NCI-H187 (cell line): ENCODE results near the gene TBX20.
"Not testable (repeated sequence)": the region's sequence is repeated elsewhere in the genome, so short reads cannot be mapped to it uniquely, and the experiment has no call there.

Experiments used
- DNase-seq, 2 experiments: peaks; one replicate each; lab custom pipeline; 2025; lab: John Stamatoyannopoulos, UW

Gene TBX20

DNA sequence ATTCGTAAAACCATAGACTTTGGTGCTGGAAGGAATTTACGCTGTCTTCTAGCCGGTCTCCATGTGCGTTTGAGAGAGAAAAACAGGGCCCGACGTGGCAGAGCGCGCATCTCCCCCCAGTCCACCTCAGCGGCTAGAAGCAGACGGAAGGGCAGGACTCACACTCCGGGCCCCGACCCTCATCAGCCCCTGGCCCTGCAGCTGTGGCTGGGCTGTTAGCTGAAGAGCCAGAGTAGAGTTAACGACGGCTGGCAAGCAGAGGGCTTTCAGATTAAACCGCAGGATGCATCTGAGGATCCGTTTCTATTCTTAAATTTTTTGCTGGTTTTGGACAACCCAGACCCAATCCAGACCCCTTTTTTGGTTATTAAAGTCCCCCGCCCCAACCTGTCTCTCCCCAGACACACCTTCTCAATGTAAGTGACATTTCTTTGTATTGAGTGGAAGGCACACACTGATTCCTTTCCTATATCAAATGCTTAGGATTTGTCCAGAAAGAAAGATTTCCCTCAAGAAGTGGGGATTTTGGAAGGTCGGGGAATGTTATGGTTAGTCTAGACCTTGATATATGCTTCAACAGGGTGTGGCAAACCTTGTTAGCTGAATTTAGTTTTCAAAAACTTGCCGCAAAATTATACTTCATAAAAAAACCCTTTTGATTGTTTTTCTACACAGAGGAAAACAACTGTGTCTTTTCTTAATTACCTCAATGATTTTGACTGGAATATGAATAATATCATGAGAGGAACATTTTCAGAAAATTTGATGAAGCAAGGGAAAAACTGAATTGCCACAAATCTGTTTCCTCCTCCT is 1.7 kb upstream of the TBX20 start:
- no peak for DNase-seq

GRCh38 chr7:35254496-35255442 is 869 bp upstream of the TBX20 start:
- DNase-seq = no peak

GRCh38 chr7:35253460-35253709 is 515 bp downstream of the TBX20 start:
- no peak for DNase-seq

- DNase-seq = no peak
Measured at GRCh38 chr7:35252612-35253459, 1.1 kb downstream of the TBX20 start.

GRCh38 chr7:35251606-35252310 is 2.1 kb downstream of the TBX20 start:
- DNase-seq = no peak

DNA sequence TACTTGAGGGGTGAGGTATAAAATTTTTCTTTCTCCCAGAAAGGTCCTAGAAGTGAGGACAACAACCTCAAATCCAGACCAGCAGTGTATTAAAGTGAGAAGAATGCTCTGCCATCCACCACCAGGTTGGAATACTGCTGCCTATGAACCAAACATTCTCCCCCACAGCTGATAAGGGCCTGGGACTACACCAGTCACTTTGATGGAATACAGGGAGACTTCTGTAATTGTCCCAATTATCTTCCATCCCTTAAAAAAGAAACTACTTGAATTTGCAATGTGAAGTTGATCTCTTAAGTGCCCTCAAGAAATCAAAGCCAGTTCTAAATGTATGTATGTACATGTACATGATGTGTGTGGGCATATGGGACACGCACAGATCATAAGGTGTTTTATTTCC is 3.0 kb downstream of the TBX20 start:
- no peak for DNase-seq

DNA sequence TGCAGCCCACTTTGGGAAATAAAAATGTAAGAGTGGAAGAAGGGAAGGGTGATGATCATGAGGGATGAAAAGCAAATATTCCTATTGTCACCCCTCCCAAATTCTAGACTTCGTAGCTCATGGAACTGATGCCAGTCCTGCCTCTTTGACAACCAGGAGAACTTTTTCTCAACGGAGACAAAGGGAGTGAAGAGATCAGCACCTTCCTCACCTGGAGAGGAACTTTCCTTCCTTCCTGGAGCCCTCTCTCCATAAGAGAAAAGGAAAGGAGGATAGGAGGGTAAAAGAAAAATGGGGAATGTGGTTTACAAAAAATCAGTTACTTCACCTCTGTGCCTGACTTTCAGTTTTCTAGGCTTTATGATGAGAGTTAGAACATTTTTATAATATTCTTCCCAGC is 3.4 kb downstream of the TBX20 start:
- no peak for DNase-seq

DNA sequence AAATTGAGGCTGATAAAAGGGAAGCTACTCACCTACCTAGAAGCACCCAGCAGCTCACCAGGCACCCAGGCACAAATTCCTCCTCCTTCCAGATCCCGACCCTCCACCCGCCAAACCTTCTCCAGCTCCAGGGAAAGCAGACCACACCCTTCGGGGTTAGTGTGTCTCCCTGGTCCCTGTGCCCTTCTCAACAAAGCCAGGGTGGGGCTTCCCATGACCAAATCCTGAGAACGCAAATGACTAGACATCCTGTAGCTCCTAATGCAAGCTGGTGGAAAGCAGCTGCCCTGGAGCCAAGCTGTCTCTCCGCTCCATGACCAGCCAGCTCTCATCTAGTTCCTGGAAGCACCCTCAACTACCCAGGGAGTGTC is 4.4 kb downstream of the TBX20 start:
- DNase-seq = no peak

DNA sequence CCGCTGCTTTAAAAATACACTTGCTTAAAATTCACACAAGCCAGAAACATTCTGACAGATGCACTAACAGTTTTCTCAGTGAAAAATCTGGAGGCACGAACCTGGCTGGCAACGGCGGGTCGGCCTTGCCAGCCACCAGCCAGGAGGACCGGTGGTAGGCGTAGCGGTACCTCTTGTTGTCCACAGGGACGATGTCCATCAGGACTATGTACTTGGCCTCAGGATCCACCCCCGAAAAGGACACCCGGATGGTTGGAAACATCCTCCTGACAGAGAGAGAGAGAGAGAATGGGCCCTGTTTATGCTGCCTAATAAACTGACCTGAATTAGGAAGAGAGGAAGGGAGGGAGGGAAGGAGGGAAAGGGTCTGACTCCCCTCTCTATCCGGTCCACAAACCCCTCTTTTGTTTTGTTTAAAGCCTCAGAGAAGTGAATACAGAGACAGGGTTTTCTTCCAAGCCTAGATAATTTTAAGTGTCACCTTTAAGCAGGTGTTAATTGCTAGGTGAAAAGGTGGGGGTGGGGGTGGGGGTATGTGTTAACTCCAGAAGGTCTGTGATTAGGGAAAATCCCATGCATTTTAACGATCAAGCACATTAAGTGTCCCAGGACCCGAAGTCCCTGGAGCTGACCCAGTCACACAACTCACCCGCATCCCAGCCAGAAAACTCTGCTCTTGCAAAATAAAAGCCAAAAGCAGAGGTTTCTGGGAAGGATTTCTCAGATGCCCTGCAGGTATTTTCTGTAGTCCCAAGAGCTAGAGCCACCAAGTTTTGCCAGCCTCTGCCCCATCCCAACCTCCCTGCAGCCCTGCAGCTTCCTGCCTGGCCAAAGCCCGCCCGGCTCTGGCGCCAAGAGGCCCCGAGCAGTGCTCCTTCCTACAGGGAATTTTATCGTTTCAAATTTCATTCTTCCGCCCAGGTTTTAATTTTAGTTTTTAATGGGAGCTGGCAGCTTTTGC is 5.0 kb downstream of the TBX20 start:
- no peak for DNase-seq

GRCh38 chr7:35246819-35247218 is 7.1 kb downstream of the TBX20 start:
- no peak for DNase-seq

DNA sequence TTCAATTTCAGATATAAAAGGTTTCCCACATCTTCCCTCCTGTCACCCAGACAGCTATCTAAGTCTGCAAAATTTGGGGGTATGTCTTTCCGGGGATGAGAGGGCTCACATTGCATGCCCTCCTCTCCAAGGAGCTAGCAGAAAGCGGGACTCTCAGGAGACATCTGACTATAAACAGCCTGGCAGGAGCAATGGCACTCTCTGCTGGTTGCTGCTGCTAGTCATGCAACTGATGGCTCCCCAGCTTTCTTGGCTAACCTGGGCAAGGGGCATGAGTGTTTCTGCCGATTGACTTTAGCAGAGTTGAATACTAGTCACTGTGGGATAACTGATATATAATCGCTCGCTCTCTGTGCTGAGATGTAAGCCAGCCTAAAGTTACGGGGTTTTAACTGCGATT is 12.0 kb downstream of the TBX20 start:
- DNase-seq = no peak

- no peak for DNase-seq
Measured at GRCh38 chr7:35241436-35241835, 12.5 kb downstream of the TBX20 start.

DNA sequence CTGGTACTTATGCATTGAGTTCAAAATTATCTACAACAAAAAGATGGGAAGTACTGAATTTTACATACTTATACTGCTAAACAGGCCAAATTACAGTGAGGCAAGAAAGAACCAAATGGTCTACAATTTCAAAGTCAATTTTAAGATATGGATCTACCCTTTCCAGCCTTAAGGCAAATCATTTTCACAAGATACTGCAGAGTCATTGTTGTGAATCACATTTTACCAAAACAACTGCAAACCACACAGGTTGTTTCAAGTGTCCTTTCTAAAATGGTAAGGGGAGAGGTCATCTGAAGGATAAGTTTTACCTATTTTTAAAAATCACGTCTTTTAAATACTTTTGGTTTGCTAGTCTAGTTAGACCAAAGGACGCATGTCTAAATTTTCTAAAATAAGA is 12.9 kb downstream of the TBX20 start:
- not testable (repeated sequence) for DNase-seq

DNA sequence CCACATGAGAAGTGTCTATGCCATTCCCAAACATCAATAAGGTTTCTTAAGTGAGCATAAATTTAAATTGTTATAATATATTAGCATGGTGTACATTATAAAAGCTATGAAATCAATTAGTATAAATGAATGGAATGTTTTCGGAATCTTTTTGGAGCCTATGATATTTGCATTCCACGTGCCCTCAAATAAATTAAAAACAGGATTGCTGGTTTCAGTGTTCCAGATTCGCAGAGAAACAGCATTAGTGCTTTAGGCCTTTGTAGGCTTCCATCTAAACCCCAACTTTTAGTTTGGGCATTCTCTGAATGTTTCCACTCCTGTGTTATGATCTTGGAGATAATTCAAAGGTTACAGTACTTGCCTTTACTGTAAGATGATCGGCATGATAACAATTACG is 15.4 kb downstream of the TBX20 start:
- DNase-seq = not testable (repeated sequence)

DNA sequence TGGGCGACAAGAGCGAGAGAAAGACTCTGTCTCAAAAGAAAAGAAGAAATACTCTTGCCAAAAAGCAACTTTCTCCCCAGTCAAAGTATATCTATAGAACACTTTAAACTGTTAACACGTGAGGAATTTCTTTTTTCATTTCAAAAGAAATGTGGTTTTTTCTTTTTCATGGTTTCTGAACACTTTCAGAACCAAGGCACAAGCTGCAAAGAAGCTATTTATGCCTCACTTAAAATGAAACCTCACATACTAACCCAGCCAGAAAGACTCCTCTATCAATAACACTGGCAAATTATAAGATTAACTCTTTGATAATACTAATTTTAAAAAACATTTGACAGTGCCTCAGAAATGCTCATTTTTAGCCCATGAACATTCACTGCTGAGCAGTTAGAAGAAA is 20.9 kb downstream of the TBX20 start:
- no peak for DNase-seq

DNA sequence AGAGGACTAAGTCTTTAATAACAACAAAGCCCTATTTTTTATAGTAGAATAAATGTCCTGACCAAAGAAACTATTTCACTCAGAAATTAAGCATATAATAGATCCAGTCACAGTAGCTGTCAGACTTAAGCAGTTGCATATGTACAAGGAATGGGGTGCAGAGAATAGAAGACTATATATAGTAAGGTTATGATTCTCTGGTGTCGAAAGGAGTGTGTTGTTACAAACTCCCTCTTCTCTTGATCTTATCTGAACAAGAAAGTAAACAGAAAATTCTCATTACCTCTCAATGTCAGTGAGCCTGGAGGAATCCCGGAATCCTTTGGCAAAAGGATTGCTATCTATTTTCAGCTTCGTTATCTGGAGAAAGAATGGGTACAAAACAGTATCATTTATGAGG is 22.7 kb downstream of the TBX20 start:
- DNase-seq = not testable (repeated sequence)

DNA sequence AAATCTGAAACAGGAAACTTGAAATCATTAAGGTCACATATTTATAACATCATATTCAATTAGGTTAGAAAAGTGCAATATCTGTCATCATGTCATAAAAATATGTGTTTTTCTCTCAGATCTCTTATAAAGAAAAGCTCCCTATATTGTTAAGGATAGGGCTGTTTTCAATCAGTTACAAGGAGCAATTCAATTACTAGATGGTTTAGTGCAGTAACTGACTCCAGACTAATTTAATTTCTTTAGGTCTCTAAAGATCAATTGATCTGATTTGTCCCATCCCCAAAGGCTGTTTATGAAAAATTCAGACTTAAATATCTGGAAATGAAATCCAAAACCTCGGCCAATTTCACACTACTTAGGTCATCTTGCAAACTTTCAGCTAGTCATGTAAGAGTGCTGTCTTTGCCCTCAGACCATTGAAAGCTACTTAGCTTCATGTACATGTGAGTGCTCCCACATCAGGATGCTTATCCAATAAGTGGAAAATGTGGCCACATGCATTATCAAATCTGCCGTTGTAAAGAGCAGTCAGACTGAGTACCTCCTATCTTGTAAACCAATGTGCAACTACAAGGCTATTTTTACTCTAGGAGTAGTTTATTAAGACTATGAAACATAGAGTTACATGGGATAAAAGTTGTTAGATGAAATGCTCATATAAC is 24.7 kb downstream of the TBX20 start:
- DNase-seq = not testable (repeated sequence)

DNA sequence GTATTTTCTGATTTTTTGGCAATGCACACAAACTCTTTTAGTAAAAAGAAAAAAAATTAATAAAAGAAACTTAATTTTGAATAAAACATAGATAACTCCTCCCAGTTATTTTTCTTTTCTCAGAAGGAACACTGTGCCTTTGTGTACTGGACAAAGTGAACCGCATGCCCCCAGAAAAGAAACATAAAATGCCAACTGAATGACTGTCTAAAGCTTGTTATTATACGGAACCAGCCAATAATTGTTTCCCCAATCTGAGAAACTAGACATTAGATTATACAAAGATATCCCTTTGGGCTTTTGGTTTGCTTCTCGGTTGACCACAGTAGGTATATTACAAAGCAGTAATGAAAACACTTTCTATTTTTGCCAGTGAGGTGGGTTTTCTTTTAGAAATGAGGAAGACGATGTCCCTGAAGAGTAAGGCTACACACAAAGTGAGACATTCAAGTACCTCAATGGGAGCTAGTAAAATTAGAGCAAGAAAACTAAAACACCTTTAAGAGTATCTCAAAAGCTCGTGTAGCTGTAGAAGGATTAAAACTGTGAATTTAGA is 25.3 kb downstream of the TBX20 start:
- not testable (repeated sequence) for DNase-seq

GRCh38 chr7:35227438-35227837 is 26.5 kb downstream of the TBX20 start:
- DNase-seq = not testable (repeated sequence)

GRCh38 chr7:35222445-35222844 is 31.5 kb downstream of the TBX20 start:
- DNase-seq = not testable (repeated sequence)
